ENCODE data around the gene CD247. TPM values are rescaled to one million over a fixed set of nuclear protein-coding genes. Genes with fewer than 3 reads are reported as not detected.

Gene CD247
- total and polyA plus RNA-seq, 3 donors from 2014 or later: 0.47 to 2.5 (median 1.1) TPM

DNA sequence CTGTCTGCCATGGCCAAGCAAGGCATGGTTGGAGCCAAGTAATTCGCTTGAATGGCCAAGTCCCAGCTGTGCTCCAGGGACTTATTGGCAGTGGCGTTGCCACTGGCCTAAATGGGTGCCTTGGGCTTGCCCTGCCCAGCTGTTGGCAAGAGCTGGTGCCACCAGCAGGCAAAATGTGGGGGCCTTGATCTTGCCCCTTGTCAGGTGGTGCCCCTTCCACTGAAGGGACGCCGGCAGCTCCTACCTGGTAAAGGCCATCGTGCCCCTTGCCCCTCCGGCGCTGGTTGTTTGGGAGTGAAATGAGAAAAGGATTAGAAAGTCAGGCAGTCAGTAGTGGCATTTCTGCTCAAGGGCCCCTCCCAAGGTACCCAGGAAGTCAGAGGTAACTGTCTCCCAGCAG lies 85.5 kb downstream of the CD247 start:
- no peak for DNase-seq
- intact Hi-C loops (cut with DNase I; ENCODE audit: low total_unique reads): no loop called here
- Histone ChIP-seq H3K27me3 (no peaks in the 10 kb centered on the region), H3K9me3 (no peaks in the 10 kb centered on the region), H3K27ac (no peak overlapping the region), H3K4me1 (peaks cover 14% of the 10 kb centered on the region), H3K4me3 (no peak overlapping the region), H3K36me3 (ENCODE audit: low read depth, missing control alignments) (no peaks in the 10 kb centered on the region)
- 91 to 100% methylated on average over 1 to 7 of the region's 7 CpGs for WGBS, 2 donors
- TF ChIP-seq, protein P1, sequence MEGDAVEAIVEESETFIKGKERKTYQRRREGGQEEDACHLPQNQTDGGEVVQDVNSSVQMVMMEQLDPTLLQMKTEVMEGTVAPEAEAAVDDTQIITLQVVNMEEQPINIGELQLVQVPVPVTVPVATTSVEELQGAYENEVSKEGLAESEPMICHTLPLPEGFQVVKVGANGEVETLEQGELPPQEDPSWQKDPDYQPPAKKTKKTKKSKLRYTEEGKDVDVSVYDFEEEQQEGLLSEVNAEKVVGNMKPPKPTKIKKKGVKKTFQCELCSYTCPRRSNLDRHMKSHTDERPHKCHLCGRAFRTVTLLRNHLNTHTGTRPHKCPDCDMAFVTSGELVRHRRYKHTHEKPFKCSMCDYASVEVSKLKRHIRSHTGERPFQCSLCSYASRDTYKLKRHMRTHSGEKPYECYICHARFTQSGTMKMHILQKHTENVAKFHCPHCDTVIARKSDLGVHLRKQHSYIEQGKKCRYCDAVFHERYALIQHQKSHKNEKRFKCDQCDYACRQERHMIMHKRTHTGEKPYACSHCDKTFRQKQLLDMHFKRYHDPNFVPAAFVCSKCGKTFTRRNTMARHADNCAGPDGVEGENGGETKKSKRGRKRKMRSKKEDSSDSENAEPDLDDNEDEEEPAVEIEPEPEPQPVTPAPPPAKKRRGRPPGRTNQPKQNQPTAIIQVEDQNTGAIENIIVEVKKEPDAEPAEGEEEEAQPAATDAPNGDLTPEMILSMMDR (IDR thresholded peaks at IDR 0.05): no peak
- TF ChIP-seq POLR2A (IDR thresholded peaks at IDR 0.05): no peak

DNA sequence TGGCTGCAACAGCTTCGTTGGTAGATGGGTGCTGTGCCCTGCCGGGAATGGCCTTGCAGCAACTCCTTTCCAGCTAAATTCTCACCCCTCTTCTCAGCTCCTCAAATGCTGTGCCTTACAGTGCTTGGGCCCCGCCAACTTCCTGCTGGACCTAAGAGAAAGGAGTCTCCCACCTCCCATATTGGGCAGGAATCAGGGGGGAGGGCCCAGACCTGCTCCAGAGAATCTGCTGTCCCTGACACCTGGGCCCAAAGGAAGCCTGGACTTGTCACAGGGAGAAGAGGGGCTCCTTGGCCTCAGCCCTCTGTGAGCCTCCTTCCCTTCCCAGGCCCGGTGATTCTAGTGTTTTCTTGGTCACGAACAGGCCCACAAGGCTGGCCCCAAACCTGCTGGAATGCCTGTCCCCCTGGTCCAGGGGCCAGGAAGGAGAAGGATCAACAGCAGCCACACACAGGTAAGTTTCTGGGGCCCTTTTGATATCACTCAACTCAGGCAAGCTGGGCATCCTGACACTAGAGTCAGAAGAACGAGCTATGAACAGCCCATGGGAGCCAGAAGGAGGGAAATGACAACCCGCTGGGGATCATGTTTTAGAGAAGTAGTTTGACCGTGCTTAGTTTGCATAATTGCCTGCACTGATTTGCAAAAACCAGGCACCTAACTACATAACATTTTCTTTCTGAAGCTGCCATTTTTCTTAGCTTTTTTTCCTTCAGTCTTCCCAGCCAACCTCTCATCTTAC lies 86.2 kb downstream of the CD247 start:
- WGBS, 2 donors: 88 to 93% methylated on average over 5 to 8 of the region's 8 CpGs
- Histone ChIP-seq H3K4me1 (peaks cover 17% of the 10 kb centered on the region), H3K36me3 (ENCODE audit: low read depth, missing control alignments) (no peaks in the 10 kb centered on the region), H3K27ac (no peak overlapping the region), H3K4me3 (no peak overlapping the region), H3K27me3 (no peaks in the 10 kb centered on the region), H3K9me3 (no peaks in the 10 kb centered on the region)
- no peak for DNase-seq
- TF ChIP-seq, protein P1 (IDR thresholded peaks at IDR 0.05): no peak
- no peak for TF ChIP-seq POLR2A (IDR thresholded peaks at IDR 0.05)
- intact Hi-C loops (cut with DNase I; ENCODE audit: low total_unique reads): no loop called here

DNA sequence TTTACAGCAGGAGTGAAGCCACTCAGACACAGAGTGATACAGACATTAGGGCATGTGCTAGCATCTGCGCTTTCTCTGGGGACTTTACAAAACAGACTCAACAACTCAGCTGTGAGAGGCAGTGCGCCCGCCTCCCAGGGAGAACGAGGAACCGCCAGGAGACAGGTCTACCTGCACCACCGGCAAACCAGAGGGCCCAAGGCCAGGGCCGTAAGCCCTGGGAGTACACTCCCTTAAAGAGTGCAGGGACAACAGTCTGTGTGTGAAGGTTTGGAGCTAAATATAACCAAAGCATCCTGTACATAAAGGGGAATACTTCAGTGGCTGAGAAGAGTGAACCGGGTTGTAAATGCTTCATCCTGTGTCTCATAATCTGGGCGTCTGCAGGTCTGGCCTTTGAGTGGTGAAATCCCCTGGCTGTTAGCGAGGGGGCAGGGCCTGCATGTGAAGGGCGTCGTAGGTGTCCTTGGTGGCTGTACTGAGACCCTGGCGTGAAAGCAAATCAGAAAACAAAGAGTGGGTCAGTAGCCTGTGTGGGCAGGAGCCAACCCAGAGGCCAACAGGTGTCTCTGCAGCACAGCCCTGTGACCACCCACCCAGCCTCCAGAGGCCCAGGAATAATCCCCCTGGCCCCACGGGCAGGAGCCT lies 86.9 kb downstream of the CD247 start:
- Histone ChIP-seq H3K36me3 (ENCODE audit: low read depth, missing control alignments) (no peaks in the 10 kb centered on the region), H3K27ac (no peak overlapping the region), H3K4me3 (no peak overlapping the region), H3K27me3 (no peaks in the 10 kb centered on the region), H3K9me3 (no peaks in the 10 kb centered on the region), H3K4me1 (peaks cover 17% of the 10 kb centered on the region)
- no peak for TF ChIP-seq POLR2A (IDR thresholded peaks at IDR 0.05)
- 74 to 84% methylated on average over 11 to 14 of the region's 14 CpGs for WGBS, 2 donors
- DNase-seq: no peak
- intact Hi-C loops (cut with DNase I; ENCODE audit: low total_unique reads): no loop called here

DNA sequence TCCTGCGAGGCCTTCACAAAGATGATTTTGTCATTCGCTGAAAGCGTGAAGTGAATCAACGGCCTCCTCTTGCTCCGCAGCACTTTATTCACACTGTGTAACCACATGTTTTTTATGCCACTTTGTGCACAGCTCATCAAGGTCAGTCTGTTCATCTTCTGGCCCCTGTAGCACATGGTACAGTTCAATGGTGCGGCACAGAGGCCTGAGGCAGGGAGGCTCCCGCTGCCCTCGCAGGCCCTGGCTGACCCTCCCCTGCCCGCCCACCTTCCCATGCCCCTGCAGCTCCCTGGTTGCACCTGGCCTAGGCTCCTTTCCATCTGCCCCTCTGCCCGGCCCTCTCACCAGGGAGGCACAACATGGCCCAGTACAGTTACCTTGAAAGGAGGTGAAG lies 87.5 kb downstream of the CD247 start:
- 69 to 80% methylated on average over 10 of the region's 10 CpGs for WGBS, 2 donors
- H3K4me3 ChIP-seq: no peak overlapping the region
- intact Hi-C loops (cut with DNase I; ENCODE audit: low total_unique reads): no loop called here
- peaks cover 17% of the 10 kb centered on the region for H3K4me1 ChIP-seq
- H3K9me3 ChIP-seq: no peaks in the 10 kb centered on the region
- no peaks in the 10 kb centered on the region for H3K27me3 ChIP-seq
- no peaks in the 10 kb centered on the region for H3K36me3 ChIP-seq (ENCODE audit: low read depth, missing control alignments)
- no peak overlapping the region for H3K27ac ChIP-seq
- DNase-seq: no peak
- TF ChIP-seq, protein P1 (IDR thresholded peaks at IDR 0.05): no peak
- no peak for TF ChIP-seq POLR2A (IDR thresholded peaks at IDR 0.05)

DNA sequence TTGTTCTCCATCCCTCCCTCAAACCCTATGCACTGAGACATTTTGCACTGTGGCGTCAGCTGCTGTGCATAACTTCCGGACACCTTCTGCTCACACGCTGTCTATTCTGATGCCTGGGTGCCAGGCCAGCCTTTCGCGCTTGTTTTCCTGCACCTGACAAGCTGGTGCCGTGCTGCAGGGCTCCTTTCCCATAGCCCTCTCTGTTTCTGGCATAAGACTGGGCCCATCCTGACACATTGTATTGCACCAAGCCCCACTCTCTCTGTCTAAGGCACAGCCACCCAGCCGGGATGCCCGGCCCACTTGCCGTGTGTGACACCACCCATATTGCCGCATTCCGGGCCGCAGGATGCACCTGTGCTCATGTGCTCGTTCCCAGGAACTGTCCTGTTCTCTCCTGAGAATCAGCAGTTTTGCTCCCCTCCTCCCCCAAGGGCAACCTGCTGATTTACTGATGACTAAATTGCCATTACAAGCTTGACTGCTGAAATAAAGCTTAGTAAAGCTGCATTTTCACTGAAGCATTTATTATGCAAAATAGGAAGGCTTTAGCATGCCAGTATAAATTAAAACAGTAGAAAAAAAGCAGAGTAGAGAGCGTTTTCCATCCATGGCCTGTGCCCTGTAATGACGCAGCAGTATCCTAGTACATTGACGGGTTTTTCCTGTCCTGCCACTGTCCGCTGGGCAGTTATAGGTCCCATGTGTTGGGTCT lies 88.0 kb downstream of the CD247 start:
- intact Hi-C loops (cut with DNase I; ENCODE audit: low total_unique reads): no loop called here
- H3K9me3 ChIP-seq: no peaks in the 10 kb centered on the region
- H3K4me1 ChIP-seq: peaks cover 17% of the 10 kb centered on the region
- WGBS, 2 donors: 92 to 94% methylated on average over 17 of the region's 17 CpGs
- H3K27ac ChIP-seq: no peak overlapping the region
- H3K36me3 ChIP-seq (ENCODE audit: low read depth, missing control alignments): no peaks in the 10 kb centered on the region
- TF ChIP-seq, protein P1 (IDR thresholded peaks at IDR 0.05): no peak
- no peak for TF ChIP-seq POLR2A (IDR thresholded peaks at IDR 0.05)
- no peak overlapping the region for H3K4me3 ChIP-seq
- no peak for DNase-seq
- H3K27me3 ChIP-seq: no peaks in the 10 kb centered on the region

Data from testis (tissue), 3 donors.